H1 (cell line): ENCODE data around the gene DOK7. TPM values are rescaled to one million over a fixed set of nuclear protein-coding genes. Genes with fewer than 3 reads are reported as not detected.

Source experiments
- CTCF ChIA-PET: fragments of 300-600 bp; sonication (Branson Sonifier 250); formaldehyde crosslinking; loops from one replicate; lab custom pipeline; 2021; ENCODE audit not compliant: partially characterized antibody; lab: Charles Lee
- POLR2A ChIA-PET: fragments of 300-600 bp; sonication (Branson Sonifier 250); formaldehyde crosslinking; loops from one replicate; lab custom pipeline; 2021; ENCODE audit warnings: inconsistent platforms; ENCODE audit not compliant: partially characterized antibody; lab: Charles Lee
- DNase-seq, 2 experiments: peaks; one replicate each; pipeline versions ENCODE4 v3.0.0 to v3.0.0-alpha.2; 2010 to 2022; ENCODE audit warnings: low spot score in 2 of 2, low read depth in 1 of 2, mixed read lengths in 1 of 2
- FAIRE-seq: peaks from 2 replicates; lab custom pipeline; 2011; peaks lifted over from hg19 to GRCh38; lab: Jason Lieb, UNC
- H2AFZ ChIP-seq: 2 replicates; pipeline ENCODE4 v1.8.1; 2012; ENCODE audit warnings: low read length, inconsistent platforms
- H2AK5ac ChIP-seq: 2 replicates; pipeline ENCODE4 v1.6.1; 2013; ENCODE audit warnings: low read depth, low read length
- H2BK120ac ChIP-seq: replicated peaks from 2 replicates; pipeline ENCODE3; 2013; ENCODE audit warnings: low read depth, low read length, inconsistent platforms
- H2BK12ac ChIP-seq: 2 replicates; pipeline ENCODE4 v1.6.1; 2013; ENCODE audit warnings: low read depth, low read length
- H2BK15ac ChIP-seq: 2 replicates; pipeline ENCODE4 v1.6.1; 2013; ENCODE audit warnings: low read length
- H2BK20ac ChIP-seq: 2 replicates; pipeline ENCODE4 v1.6.1; 2013; ENCODE audit warnings: low read length
- H2BK5ac ChIP-seq: 2 replicates; pipeline ENCODE4 v1.6.1; 2013; ENCODE audit warnings: low read depth, low read length
- H3K14ac ChIP-seq: 2 replicates; pipeline ENCODE4 v1.6.1; 2013; ENCODE audit warnings: inconsistent platforms; ENCODE audit not compliant: insufficient read length
- H3K18ac ChIP-seq: 2 replicates; pipeline ENCODE4 v1.6.1; 2013; ENCODE audit warnings: low read length; ENCODE audit errors: extremely low read depth
- H3K23ac ChIP-seq: 2 replicates; pipeline ENCODE4 v1.6.1; 2013; ENCODE audit warnings: inconsistent platforms; ENCODE audit not compliant: insufficient read length
- H3K23me2 ChIP-seq: 2 replicates; pipeline ENCODE4 v1.6.1; 2013; ENCODE audit warnings: low read depth, low read length
- H3K27ac ChIP-seq: 2 replicates; pipeline ENCODE4 v1.6.1; 2011; ENCODE audit warnings: low read depth, low read length, inconsistent platforms
- H3K27me3 ChIP-seq, 4 experiments: replicated peaks in 1 of 4; 1 replicate in 1 of 4; 2 replicates in 3 of 4; pipeline versions ENCODE4 v1.6.1 to v1.8.1; 2011 to 2013; ENCODE audit warnings: low read length in 3 of 4, mild to moderate bottlenecking in 3 of 4, inconsistent platforms in 2 of 4, mixed read lengths in 2 of 4, moderate library complexity in 1 of 4; ENCODE audit not compliant: control insufficient read depth in 3 of 4, insufficient read depth in 3 of 4; ENCODE audit errors: extremely low read depth in 1 of 4
- H3K36me3 ChIP-seq, 4 experiments: 2 replicates each; pipeline versions ENCODE4 v1.6.1 to v1.8.1; 2011 to 2013; ENCODE audit warnings: mild to moderate bottlenecking in 4 of 4, low read length in 3 of 4, moderate library complexity in 2 of 4, control low read depth in 1 of 4, inconsistent platforms in 1 of 4; ENCODE audit not compliant: insufficient read depth in 4 of 4, control insufficient read depth in 2 of 4
- H3K4ac ChIP-seq: replicated peaks from 2 replicates; pipeline ENCODE3; 2013; ENCODE audit warnings: low read length, low read depth, mixed read lengths, inconsistent platforms; ENCODE audit not compliant: insufficient read length
- H3K4me1 ChIP-seq, 4 experiments: replicated peaks in 1 of 4; 1 replicate in 1 of 4; 2 replicates in 3 of 4; pipeline versions ENCODE4 v1.6.1 to v1.8.1; 2011 to 2013; ENCODE audit warnings: low read length in 3 of 4, inconsistent platforms in 2 of 4, mixed read lengths in 1 of 4; ENCODE audit not compliant: insufficient read depth in 4 of 4, control insufficient read depth in 3 of 4
- H3K4me2 ChIP-seq, 2 experiments: 2 replicates each; pipeline versions ENCODE4 v1.6.1 to v1.8.1; 2011 to 2013; ENCODE audit warnings: low read depth in 2 of 2, low read length in 2 of 2, control low read depth in 1 of 2, inconsistent platforms in 1 of 2, mild to moderate bottlenecking in 1 of 2; ENCODE audit not compliant: insufficient read depth in 1 of 2
- H3K4me3 ChIP-seq, 4 experiments: fragments of 200-600, 300-600 bp in 1 of 4; sonication (generic), shearing (Covaris generic), sonication (Bioruptor Twin) in 1 of 4; 2 replicates each; pipeline versions ENCODE4 v1.5.1 to v1.8.1; 2011 to 2016; ENCODE audit warnings: low read length in 4 of 4, low read depth in 3 of 4, control low read depth in 2 of 4, inconsistent platforms in 2 of 4, mild to moderate bottlenecking in 2 of 4, mixed read lengths in 1 of 4, moderate library complexity in 1 of 4; ENCODE audit not compliant: insufficient read depth in 2 of 4; ENCODE audit errors: extremely low read depth in 1 of 4
- H3K56ac ChIP-seq: replicated peaks from 2 replicates; pipeline ENCODE3; 2013; ENCODE audit warnings: low read depth, mild to moderate bottlenecking, mixed read lengths, low read length, inconsistent platforms; ENCODE audit not compliant: insufficient read length
- H3K79me1 ChIP-seq: 2 replicates; pipeline ENCODE4 v1.6.1; 2013; ENCODE audit warnings: low read depth, low read length, control low read depth
- H3K79me2 ChIP-seq, 2 experiments: 2 replicates each; pipeline versions ENCODE4 v1.6.1 to v1.8.1; 2012 to 2013; ENCODE audit warnings: low read length in 2 of 2, mild to moderate bottlenecking in 2 of 2, inconsistent platforms in 1 of 2; ENCODE audit not compliant: insufficient read depth in 2 of 2, control insufficient read depth in 1 of 2
- H3K9ac ChIP-seq, 4 experiments: replicated peaks in 1 of 4; 1 replicate in 1 of 4; 2 replicates in 3 of 4; pipeline versions ENCODE4 v1.6.1 to v1.8.1; 2011 to 2013; ENCODE audit warnings: low read depth in 3 of 4, low read length in 3 of 4, control low read depth in 2 of 4, mild to moderate bottlenecking in 2 of 4, moderate library complexity in 2 of 4, inconsistent platforms in 1 of 4; ENCODE audit errors: extremely low read depth in 1 of 4
- H3K9me3 ChIP-seq, 2 experiments: 2 replicates each; pipeline versions ENCODE4 v1.6.1 to v1.8.1; 2012 to 2013; ENCODE audit warnings: mild to moderate bottlenecking in 2 of 2, moderate library complexity in 2 of 2, control low read depth in 1 of 2, inconsistent platforms in 1 of 2, low read depth in 1 of 2, low read length in 1 of 2, mixed read lengths in 1 of 2; ENCODE audit not compliant: insufficient read depth in 2 of 2
- H4K20me1 ChIP-seq, 2 experiments: replicated peaks in 1 of 2; 2 replicates each; pipeline versions ENCODE3 to v1.8.1; 2011 to 2013; ENCODE audit warnings: inconsistent platforms in 2 of 2, low read length in 2 of 2, mild to moderate bottlenecking in 1 of 2; ENCODE audit not compliant: insufficient read depth in 2 of 2, control insufficient read depth in 1 of 2
- H4K5ac ChIP-seq: 2 replicates; pipeline ENCODE4 v1.6.1; 2013; ENCODE audit warnings: low read length, low read depth, mixed read lengths, inconsistent platforms; ENCODE audit not compliant: insufficient read length
- H4K8ac ChIP-seq: 2 replicates; pipeline ENCODE4 v1.8.0; 2013; ENCODE audit warnings: mild to moderate bottlenecking, moderate library complexity, low read length, inconsistent platforms; ENCODE audit not compliant: insufficient read depth; ENCODE audit errors: extremely low read depth
- H4K91ac ChIP-seq: replicated peaks from 2 replicates; pipeline ENCODE3; 2013; ENCODE audit warnings: low read length, mixed read lengths, inconsistent platforms; ENCODE audit not compliant: insufficient read length
- EZH2 ChIP-seq: fragments of 200-600 bp; sonication (generic); IDR thresholded peaks from 2 replicates; pipeline ENCODE4 v1.7.1; 2012; ENCODE audit warnings: low read depth, mild to moderate bottlenecking, moderate library complexity, low read length, inconsistent platforms; ENCODE audit not compliant: severe bottlenecking
- HDAC6 ChIP-seq: IDR thresholded peaks from one replicate; pipeline ENCODE4 v1.7.1; 2012; ENCODE audit warnings: low read depth, mild to moderate bottlenecking, inconsistent platforms, low read length, moderate library complexity
- WGBS, 2 experiments: shearing (Covaris generic) in 1 of 2; methylation state at CpG; one replicate each; pipeline versions ENCODE4 v1.1.6 to v1.1.7; 2013 to 2015; ENCODE audit warnings: low lambda C conversion rate in 2 of 2, mixed read lengths in 2 of 2, inconsistent platforms in 1 of 2, low coverage in 1 of 2, missing lambda C conversion rate in 1 of 2; ENCODE audit not compliant: insufficient replicate concordance in 2 of 2, insufficient coverage in 1 of 2, insufficient read length in 1 of 2; ENCODE audit errors: extremely low coverage in 1 of 2, missing lambda C conversion rate in 1 of 2; 5-methylcytosine and 5-hydroxymethylcytosine counted together
- polyA plus RNA-seq, 7 experiments: library from polyadenylated mRNA; depleted of rRNA in 3 of 7; stranded (reverse) in 5 of 7; unstranded in 2 of 7; fragments of >200 nt in 5 of 7; fragments of 200-250 nt in 2 of 7; gene quantifications; 1 replicate in 5 of 7; 2 replicates in 1 of 7; 4 replicates in 1 of 7; pipeline versions ENCODE4 v1.2.1 to v1.2.3, GENCODE V29; 2011 to 2013; ENCODE audit warnings: missing spikeins in 2 of 7, mixed read lengths in 2 of 7
- total RNA-seq: library from RNA; stranded (reverse); fragmentation: NEBNext Ultra II Directional; extraction: Animal tissue kit (Norgen Biotek cat#: 25700); gene quantifications from 2 replicates; pipeline ENCODE4 v1.2.1, GENCODE V29; 2021

The DOK7 gene
- total and polyA plus RNA-seq, 2 of the 8 experiments (the other 6 are each of a cell fraction or from before 2014, with no cell fraction given): 0.32 TPM; not detected in 1

GRCh38 chr4:3476936-3477749 lies 14.0 kb downstream of the DOK7 start:
- CTCF ChIA-PET: interaction anchor here (1.0 to 6.8 kb wide), 7 partner anchors 9 to 131 kb away, joined by 3 to 48 read pairs (median 5); partner anchors contain the start of gene HGFAC
- WGBS, 2 experiments: 91% methylated on average over 23 of the region's 27 CpGs; no CpG with 5 or more reads in 1 of the 2 experiments
- no peak for FAIRE-seq

More at GRCh38 chr4:3476936-3477749, 14.0 kb downstream of the DOK7 start:
- H3K27ac ChIP-seq: no peak overlapping the region
- no peak overlapping the region for H4K5ac ChIP-seq
- H3K9me3 ChIP-seq: no peaks in the 10 kb centered on the region
- H2BK120ac ChIP-seq: no peak overlapping the region
- H3K23me2 ChIP-seq: peaks cover 3% of the 10 kb centered on the region; the same call in 1 of the 2 replicates
- TF ChIP-seq HDAC6: no peak
- no peak for TF ChIP-seq EZH2
- no peak overlapping the region for H3K14ac ChIP-seq
- H2AFZ ChIP-seq: no peak overlapping the region
- no peak overlapping the region for H3K9ac ChIP-seq
- no peak overlapping the region for H2BK20ac ChIP-seq
- H3K36me3 ChIP-seq: no peaks in the 10 kb centered on the region
- no peak overlapping the region for H3K23ac ChIP-seq
- no peak for DNase-seq
- peaks cover 0 to 20% (median 14%) of the 10 kb centered on the region in 4 experiments; a peak in 6 of 7 replicates for H3K4me1 ChIP-seq
- no peak overlapping the region for H3K18ac ChIP-seq
- H3K79me1 ChIP-seq: no peaks in the 10 kb centered on the region
- no peak overlapping the region for H2BK12ac ChIP-seq
- peaks cover 2 to 61% (median 43%) of the 10 kb centered on the region in 4 experiments for H3K27me3 ChIP-seq
- POLR2A ChIA-PET: interaction anchor here (1.0 kb wide), 1 partner anchor 9 kb away, joined by 3 read pairs; no protein-coding TSS in a partner anchor
- peak overlapping the region; percentile 72; the same call in 1 of the 2 replicates for H2BK15ac ChIP-seq
- no peaks in the 10 kb centered on the region for H3K79me2 ChIP-seq
- H4K20me1 ChIP-seq: no peaks in the 10 kb centered on the region
- H4K8ac ChIP-seq: no peak overlapping the region; the same call in 1 of the 2 replicates
- H3K4me3 ChIP-seq: no peak overlapping the region
- H3K56ac ChIP-seq: no peak overlapping the region
- H3K4ac ChIP-seq: no peak overlapping the region
- H4K91ac ChIP-seq: no peak overlapping the region
- no peak overlapping the region for H2AK5ac ChIP-seq
- no peak overlapping the region for H3K4me2 ChIP-seq
- no peak overlapping the region for H2BK5ac ChIP-seq
